GM23338 (cell line): ENCODE data around the gene PKD1L1. TPM values are rescaled to one million over a fixed set of nuclear protein-coding genes. Genes with fewer than 3 reads are reported as not detected.

Source experiments
- ATAC-seq: fragments of 200-7000 bp; cut with Tn5 transposase; 3 replicates; pipeline ENCODE4 v1.9.1; 2020
- DNase-seq: peaks from one replicate; pipeline ENCODE4 v3.0.0-alpha.2; 2015; ENCODE audit warnings: low spot score
- H2AFZ ChIP-seq: fragments of 200-600 bp; sonication (generic); 2 replicates; pipeline ENCODE4 v1.8.0; 2016; ENCODE audit warnings: antibody characterized with exemption, mild to moderate bottlenecking, moderate library complexity
- H3F3A ChIP-seq: fragments of 200-600 bp; sonication (generic); replicated peaks from 2 replicates; pipeline ENCODE4 v1.8.0; 2017; ENCODE audit warnings: antibody characterized with exemption, mixed run types, low read depth
- H3K27ac ChIP-seq: fragments of 200-600 bp; sonication (generic); 2 replicates; pipeline ENCODE4 v1.6.1; 2016; ENCODE audit warnings: low read depth
- H3K27me3 ChIP-seq: fragments of 200-600 bp; sonication (generic); 2 replicates; pipeline ENCODE4 v1.8.0; 2016; ENCODE audit warnings: mild to moderate bottlenecking, mixed run types, moderate library complexity; ENCODE audit not compliant: insufficient read depth
- H3K36me3 ChIP-seq: fragments of 200-600 bp; sonication (generic); 2 replicates; pipeline ENCODE4 v1.8.0; 2016; ENCODE audit warnings: mild to moderate bottlenecking; ENCODE audit not compliant: insufficient read depth
- H3K4me1 ChIP-seq: fragments of 200-600 bp; sonication (generic); 2 replicates; pipeline ENCODE4 v1.8.0; 2016; ENCODE audit warnings: mild to moderate bottlenecking, moderate library complexity; ENCODE audit not compliant: insufficient read depth
- H3K4me2 ChIP-seq: fragments of 200-600 bp; sonication (generic); 2 replicates; pipeline ENCODE4 v1.7.1; 2017; ENCODE audit warnings: mixed run types
- H3K4me3 ChIP-seq: fragments of 200-600 bp; sonication (generic); 2 replicates; pipeline ENCODE4 v1.6.1; 2016; ENCODE audit warnings: mixed run types
- H3K79me2 ChIP-seq: fragments of 200-600 bp; sonication (generic); replicated peaks from 2 replicates; pipeline ENCODE4 v1.8.0; 2017; ENCODE audit warnings: mild to moderate bottlenecking; ENCODE audit not compliant: insufficient read depth
- H3K9me2 ChIP-seq: fragments of 200-600 bp; sonication (generic); 2 replicates; pipeline ENCODE4 v1.8.0; 2017; ENCODE audit not compliant: insufficient read depth
- H4K20me1 ChIP-seq: fragments of 200-600 bp; sonication (generic); replicated peaks from 2 replicates; pipeline ENCODE4 v1.8.0; 2017; ENCODE audit warnings: mild to moderate bottlenecking; ENCODE audit not compliant: insufficient read depth
- H3K27ac Mint-ChIP-seq: 2 replicates; pipeline ENCODE4 v1.8.0; 2020; ENCODE audit warnings: inconsistent platforms, mild to moderate bottlenecking, moderate library complexity, mixed read lengths
- H3K27me3 Mint-ChIP-seq: 3 replicates; pipeline ENCODE4 v1.8.0; 2022; ENCODE audit warnings: low read depth, mild to moderate bottlenecking, moderate library complexity, mixed read lengths, inconsistent platforms; ENCODE audit not compliant: insufficient read depth, poor library complexity
- H3K36me3 Mint-ChIP-seq: 3 replicates; pipeline ENCODE4 v1.8.0; 2021; ENCODE audit warnings: low read depth, mild to moderate bottlenecking, inconsistent platforms, moderate library complexity, mixed read lengths
- H3K4me1 Mint-ChIP-seq: 3 replicates; pipeline ENCODE4 v1.8.0; 2020; ENCODE audit warnings: mild to moderate bottlenecking, inconsistent platforms, mixed read lengths
- H3K4me3 Mint-ChIP-seq: 3 replicates; pipeline ENCODE4 v1.8.0; 2021; ENCODE audit warnings: moderate library complexity, mild to moderate bottlenecking, inconsistent platforms, mixed read lengths
- H3K9me3 Mint-ChIP-seq: 3 replicates; pipeline ENCODE4 v1.8.0; 2020; ENCODE audit warnings: moderate library complexity, mild to moderate bottlenecking, inconsistent platforms, mixed read lengths
- CREB1 ChIP-seq: fragments of 250-450 bp; sonication (Bioruptor Pico); IDR thresholded peaks from 2 replicates; pipeline ENCODE4 v1.5.0; 2020; ENCODE audit warnings: low read depth, mild to moderate bottlenecking, moderate library complexity
- CTCF ChIP-seq, 2 experiments: fragments of 200-600 bp in 1 of 2; sonication (generic) in 1 of 2; conservative IDR thresholded peaks; 2 replicates each; pipeline versions ENCODE4 v1.5.1 to v1.6.1; 2016 to 2017; ENCODE audit warnings: antibody characterized with exemption in 2 of 2, low read depth in 2 of 2, mild to moderate bottlenecking in 2 of 2, moderate library complexity in 1 of 2
- ETS1 ChIP-seq: IDR thresholded peaks from 2 replicates; pipeline ENCODE4 v1.6.1; 2016; ENCODE audit warnings: antibody characterized with exemption
- EZH2 ChIP-seq: fragments of 200-600 bp; sonication (generic); IDR thresholded peaks from one replicate; pipeline ENCODE4 v1.8.0; 2017; ENCODE audit warnings: antibody characterized with exemption, mild to moderate bottlenecking, low read depth; ENCODE audit not compliant: unreplicated experiment
- EZH2phosphoT487 ChIP-seq: fragments of 200-600 bp; sonication (generic); IDR thresholded peaks from one replicate; pipeline ENCODE4 v1.8.1; 2018; ENCODE audit warnings: antibody characterized with exemption; ENCODE audit not compliant: unreplicated experiment
- JUNB ChIP-seq: IDR thresholded peaks from one replicate; pipeline ENCODE4 v1.6.1; 2016; ENCODE audit warnings: antibody characterized with exemption; ENCODE audit not compliant: unreplicated experiment
- NANOG ChIP-seq: IDR thresholded peaks from 2 replicates; pipeline ENCODE4 v1.6.1; 2016; ENCODE audit warnings: antibody characterized with exemption, borderline replicate concordance
- POLR2AphosphoS5 ChIP-seq: IDR thresholded peaks from 2 replicates; pipeline ENCODE4 v1.6.1; 2016; ENCODE audit warnings: antibody characterized with exemption, low read depth
- REST ChIP-seq: IDR thresholded peaks from one replicate; pipeline ENCODE4 v1.6.1; 2018; ENCODE audit warnings: antibody characterized with exemption; ENCODE audit not compliant: unreplicated experiment
- STAT1 ChIP-seq: IDR thresholded peaks from one replicate; pipeline ENCODE4 v1.6.1; 2016; ENCODE audit warnings: antibody characterized with exemption; ENCODE audit not compliant: unreplicated experiment
- ZNF114 ChIP-seq: fragments of 250-450 bp; sonication (Bioruptor Pico); IDR thresholded peaks from 2 replicates; pipeline ENCODE4 v1.5.0; 2020; ENCODE audit warnings: mild to moderate bottlenecking, moderate library complexity
- ZNF331 ChIP-seq: fragments of 250-450 bp; sonication (Bioruptor Pico); IDR thresholded peaks from 2 replicates; pipeline ENCODE4 v1.5.0; 2020; ENCODE audit warnings: low read depth, mild to moderate bottlenecking, moderate library complexity
- ZNF462 ChIP-seq: fragments of 250-450 bp; sonication (Bioruptor Pico); IDR thresholded peaks from 2 replicates; pipeline ENCODE4 v1.5.0; 2020; ENCODE audit warnings: mild to moderate bottlenecking, moderate library complexity
- polyA plus RNA-seq: library from polyadenylated mRNA; unstranded; fragments of >200 nt; fragmentation: Nextera tagmentation; extraction: Ambion mirVana; gene quantifications from 2 replicates; pipeline ENCODE4 v1.2.1, GENCODE V29; 2016
- total RNA-seq: library from RNA; depleted of rRNA; stranded (reverse); fragments of >200 nt; shearing (Covaris generic); gene quantifications from 2 replicates; pipeline ENCODE4 v1.2.3, GENCODE V29; 2014

PKD1L1 gene
- total and polyA plus RNA-seq, 2 experiments from 2014 or later: 0.03 TPM; not detected in 1

GRCh38 chr7:47762746-47763062, 185.6 kb downstream of the PKD1L1 start:
- Histone ChIP-seq H3K36me3 (no peaks in the 10 kb centered on the region), H2AFZ (no peak overlapping the region), H4K20me1 (no peaks in the 10 kb centered on the region), H3K79me2 (no peaks in the 10 kb centered on the region), H3K4me3 (no peak overlapping the region), H3K4me1 (0 out of 2 replicates have a peak, but pooled peaks cover 5% of the 10 kb centered on the region), H3K27ac (no peak overlapping the region), H3K4me2 (no peak overlapping the region), H3F3A (no peaks in the 10 kb centered on the region), H3K9me2 (no peaks in the 10 kb centered on the region; the same call in 1 of the 2 replicates), H3K27me3 (no peaks in the 10 kb centered on the region)
- H3K36me3 Mint-ChIP-seq: no peaks in the 10 kb centered on the region
- H3K27me3 Mint-ChIP-seq: peaks cover 5% of the 10 kb centered on the region
- no peak overlapping the region for H3K27ac Mint-ChIP-seq
- no peaks in the 10 kb centered on the region for H3K9me3 Mint-ChIP-seq
- no peak overlapping the region for H3K4me3 Mint-ChIP-seq
- TF ChIP-seq ZNF114: no peak
- TF ChIP-seq CREB1 (CRISPR knock-in tag): no peak
- no peak for TF ChIP-seq EZH2phosphoT487
- no peak for TF ChIP-seq CTCF (conservative IDR thresholded peaks at IDR 0.05; ENCODE audit: low read depth in 2 of 2)
- no peak for TF ChIP-seq EZH2
- no peak for TF ChIP-seq STAT1
- no peak for TF ChIP-seq ZNF331 (CRISPR knock-in tag)
- TF ChIP-seq ZNF462 (CRISPR knock-in tag): no peak
- TF ChIP-seq NANOG: no peak
- TF ChIP-seq REST: no peak
- no peak for TF ChIP-seq ETS1
- no peak for TF ChIP-seq POLR2AphosphoS5
- TF ChIP-seq JUNB: no peak
- H3K4me1 Mint-ChIP-seq: peaks cover 5% of the 10 kb centered on the region; the same call in 2 of the 3 replicates
- no peak for DNase-seq
- no peak for ATAC-seq
